ENCODE results near the gene SRSF4. TPM values are rescaled to one million over a fixed set of nuclear protein-coding genes. Genes with fewer than 3 reads are reported as not detected.
A peak's percentile ranks its signal among the peaks of the same experiment; 100 is the strongest.
"Not testable (repeated sequence)": the region's sequence is repeated elsewhere in the genome, so short reads cannot be mapped to it uniquely, and the experiment has no call there.

SRSF4 gene
- total RNA-seq, 1 donor, result 44.4 TPM

- H3K4me3 ChIP-seq (ENCODE audit: low read depth, low read length), result no peak overlapping the region
- TF ChIP-seq CTCF (IDR thresholded peaks at IDR 0.05; ENCODE audit: insufficient read depth, low read length), result no peak
- DNase-seq (ENCODE audit: low read depth), result peak; percentile 40
These were observed 62.4 kb downstream of the SRSF4 start for GRCh38 chr1:29119121-29119929.

- no peak for DNase-seq (ENCODE audit: low read depth)
- TF ChIP-seq CTCF (IDR thresholded peaks at IDR 0.05; ENCODE audit: insufficient read depth, low read length), result peak; percentile 19
- no peak overlapping the region for H3K4me3 ChIP-seq (ENCODE audit: low read depth, low read length)
These were observed 64.3 kb downstream of the SRSF4 start for GRCh38 chr1:29117381-29117780.

GRCh38 chr1:29114654-29115053, 67.0 kb downstream of the SRSF4 start:
- DNase-seq (ENCODE audit: low read depth), result no peak
- no peak overlapping the region for H3K4me3 ChIP-seq (ENCODE audit: low read depth, low read length)
- TF ChIP-seq CTCF (IDR thresholded peaks at IDR 0.05; ENCODE audit: insufficient read depth, low read length), result no peak

GRCh38 chr1:29113413-29114117, 68.1 kb downstream of the SRSF4 start:
- H3K4me3 ChIP-seq (ENCODE audit: low read depth, low read length), result no peak overlapping the region
- no peak for TF ChIP-seq CTCF (IDR thresholded peaks at IDR 0.05; ENCODE audit: insufficient read depth, low read length)
- no peak for DNase-seq (ENCODE audit: low read depth)

- DNase-seq (ENCODE audit: low read depth), result no peak
- no peak overlapping the region for H3K4me3 ChIP-seq (ENCODE audit: low read depth, low read length)
- TF ChIP-seq CTCF (IDR thresholded peaks at IDR 0.05; ENCODE audit: insufficient read depth, low read length), result no peak
These were observed 68.8 kb downstream of the SRSF4 start for GRCh38 chr1:29112705-29113412.

- DNase-seq (ENCODE audit: low read depth), result not testable (repeated sequence)
These were observed 73.7 kb downstream of the SRSF4 start for GRCh38 chr1:29108041-29108440.

GRCh38 chr1:29105822-29106221, 75.9 kb downstream of the SRSF4 start:
- TF ChIP-seq CTCF (IDR thresholded peaks at IDR 0.05; ENCODE audit: insufficient read depth, low read length), result no peak
- H3K4me3 ChIP-seq (ENCODE audit: low read depth, low read length), result no peak overlapping the region
- no peak for DNase-seq (ENCODE audit: low read depth)

More at GRCh38 chr1:29108041-29108440, 73.7 kb downstream of the SRSF4 start:
- not testable (repeated sequence) for H3K4me3 ChIP-seq (ENCODE audit: low read depth, low read length)
